KMS-11 (cell line): ENCODE data around the gene CHM.

Experiments used
- H2AFZ ChIP-seq: fragments of 200-600 bp; sonication (generic); 2 replicates; pipeline ENCODE4 v1.6.1; 2016; ENCODE audit warnings: antibody characterized with exemption, mixed run types, low read depth
- H3K27ac ChIP-seq: fragments of 200-600 bp; sonication (generic); 2 replicates; pipeline ENCODE4 v1.6.1; 2016; ENCODE audit warnings: mild to moderate bottlenecking, mixed run types
- H3K27me3 ChIP-seq: fragments of 200-600 bp; sonication (generic); 2 replicates; pipeline ENCODE4 v1.6.1; 2017; ENCODE audit warnings: mild to moderate bottlenecking, low read depth, mixed run types, moderate library complexity; ENCODE audit not compliant: insufficient read depth
- H3K36me3 ChIP-seq: fragments of 200-600 bp; sonication (generic); 2 replicates; pipeline ENCODE4 v1.6.1; 2017; ENCODE audit warnings: mild to moderate bottlenecking, mixed run types; ENCODE audit not compliant: insufficient read depth
- H3K4me1 ChIP-seq: fragments of 200-600 bp; sonication (generic); 2 replicates; pipeline ENCODE4 v1.6.1; 2016; ENCODE audit warnings: mild to moderate bottlenecking, low read depth, mixed run types; ENCODE audit not compliant: poor library complexity, severe bottlenecking
- H3K4me2 ChIP-seq: fragments of 200-600 bp; sonication (generic); 2 replicates; pipeline ENCODE4 v1.7.0; 2016; ENCODE audit warnings: mild to moderate bottlenecking, mixed run types
- H3K4me3 ChIP-seq: fragments of 200-600 bp; sonication (generic); IDR thresholded peaks from 2 replicates; pipeline ENCODE4 v1.6.1; 2017; ENCODE audit warnings: low read depth, low read length, mixed read lengths; ENCODE audit not compliant: insufficient read depth
- H3K79me2 ChIP-seq: fragments of 200-600 bp; sonication (generic); 2 replicates; pipeline ENCODE4 v1.6.1; 2016; ENCODE audit warnings: low read depth, mixed run types; ENCODE audit not compliant: insufficient read depth
- H3K9ac ChIP-seq: fragments of 200-600 bp; sonication (generic); 2 replicates; pipeline ENCODE4 v1.6.1; 2016; ENCODE audit warnings: mild to moderate bottlenecking, mixed run types
- H4K20me1 ChIP-seq: fragments of 200-600 bp; sonication (generic); 2 replicates; pipeline ENCODE4 v1.6.1; 2016; ENCODE audit warnings: mild to moderate bottlenecking, mixed run types; ENCODE audit not compliant: insufficient read depth
- TF ChIP-seq, protein P1 (sequence below): fragments of 200-600 bp; sonication (generic); conservative IDR thresholded peaks from 2 replicates; pipeline ENCODE4 v1.6.1; 2017; ENCODE audit warnings: low read depth, mild to moderate bottlenecking, antibody characterized with exemption, low read length, moderate library complexity, mixed read lengths

CHM gene

GRCh38 chrX:85994797-85995196 lies 52.6 kb downstream of the CHM start:
- Histone ChIP-seq H3K36me3 (no peaks in the 10 kb centered on the region), H4K20me1 (no peaks in the 10 kb centered on the region), H3K4me1 (no peaks in the 10 kb centered on the region), H3K4me3 (no peak overlapping the region), H3K27me3 (no peaks in the 10 kb centered on the region), H3K79me2 (no peaks in the 10 kb centered on the region; the same call in 1 of the 2 replicates), H3K4me2 (no peak overlapping the region), H2AFZ (no peak overlapping the region), H3K27ac (no peak overlapping the region), H3K9ac (no peak overlapping the region)
- TF ChIP-seq, protein P1, sequence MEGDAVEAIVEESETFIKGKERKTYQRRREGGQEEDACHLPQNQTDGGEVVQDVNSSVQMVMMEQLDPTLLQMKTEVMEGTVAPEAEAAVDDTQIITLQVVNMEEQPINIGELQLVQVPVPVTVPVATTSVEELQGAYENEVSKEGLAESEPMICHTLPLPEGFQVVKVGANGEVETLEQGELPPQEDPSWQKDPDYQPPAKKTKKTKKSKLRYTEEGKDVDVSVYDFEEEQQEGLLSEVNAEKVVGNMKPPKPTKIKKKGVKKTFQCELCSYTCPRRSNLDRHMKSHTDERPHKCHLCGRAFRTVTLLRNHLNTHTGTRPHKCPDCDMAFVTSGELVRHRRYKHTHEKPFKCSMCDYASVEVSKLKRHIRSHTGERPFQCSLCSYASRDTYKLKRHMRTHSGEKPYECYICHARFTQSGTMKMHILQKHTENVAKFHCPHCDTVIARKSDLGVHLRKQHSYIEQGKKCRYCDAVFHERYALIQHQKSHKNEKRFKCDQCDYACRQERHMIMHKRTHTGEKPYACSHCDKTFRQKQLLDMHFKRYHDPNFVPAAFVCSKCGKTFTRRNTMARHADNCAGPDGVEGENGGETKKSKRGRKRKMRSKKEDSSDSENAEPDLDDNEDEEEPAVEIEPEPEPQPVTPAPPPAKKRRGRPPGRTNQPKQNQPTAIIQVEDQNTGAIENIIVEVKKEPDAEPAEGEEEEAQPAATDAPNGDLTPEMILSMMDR: no peak

GRCh38 chrX:85994228-85994627 lies 53.1 kb downstream of the CHM start:
- Histone ChIP-seq H3K4me1 (no peaks in the 10 kb centered on the region), H3K27ac (no peak overlapping the region), H3K9ac (no peak overlapping the region), H3K4me2 (no peak overlapping the region), H4K20me1 (no peaks in the 10 kb centered on the region), H3K27me3 (no peaks in the 10 kb centered on the region), H3K36me3 (no peaks in the 10 kb centered on the region), H2AFZ (no peak overlapping the region), H3K79me2 (no peaks in the 10 kb centered on the region; the same call in 1 of the 2 replicates), H3K4me3 (no peak overlapping the region)
- TF ChIP-seq, protein P1: no peak

DNA sequence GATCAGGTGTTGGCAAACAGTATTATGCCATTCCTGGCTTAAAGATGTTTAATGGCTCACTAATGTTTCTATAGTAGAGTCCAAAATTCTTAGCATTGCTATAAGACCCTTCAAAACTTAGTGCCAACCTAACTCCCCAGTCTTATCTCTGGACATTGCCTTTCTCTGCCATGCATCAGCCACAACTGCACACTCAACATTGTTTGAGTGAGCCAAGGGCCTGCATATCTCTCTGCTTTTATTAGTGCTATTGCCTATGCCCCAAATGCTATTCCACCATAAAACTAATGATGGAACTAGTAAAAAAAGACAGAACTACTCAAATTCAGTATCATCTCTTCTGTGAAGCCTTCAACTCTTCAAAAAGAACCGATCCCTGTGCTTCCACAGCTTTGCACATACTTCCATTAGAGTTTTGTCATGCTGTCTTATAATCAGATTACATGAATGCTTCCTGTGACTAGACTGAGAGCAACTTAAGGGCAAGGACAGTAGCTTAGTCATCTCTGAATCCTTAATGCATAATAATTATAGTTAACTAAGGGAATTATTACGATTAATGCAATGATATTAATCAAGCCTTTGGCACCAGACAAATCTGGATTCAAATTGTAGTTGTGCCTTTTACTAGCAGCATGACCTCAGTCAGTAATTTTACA lies 53.7 kb downstream of the CHM start:
- Histone ChIP-seq H2AFZ (no peak overlapping the region), H3K27me3 (no peaks in the 10 kb centered on the region), H3K4me2 (no peak overlapping the region), H3K36me3 (no peaks in the 10 kb centered on the region), H3K79me2 (no peaks in the 10 kb centered on the region; the same call in 1 of the 2 replicates), H4K20me1 (no peaks in the 10 kb centered on the region), H3K4me1 (no peaks in the 10 kb centered on the region), H3K9ac (no peak overlapping the region), H3K27ac (no peak overlapping the region), H3K4me3 (no peak overlapping the region)
- TF ChIP-seq, protein P1: no peak

DNA sequence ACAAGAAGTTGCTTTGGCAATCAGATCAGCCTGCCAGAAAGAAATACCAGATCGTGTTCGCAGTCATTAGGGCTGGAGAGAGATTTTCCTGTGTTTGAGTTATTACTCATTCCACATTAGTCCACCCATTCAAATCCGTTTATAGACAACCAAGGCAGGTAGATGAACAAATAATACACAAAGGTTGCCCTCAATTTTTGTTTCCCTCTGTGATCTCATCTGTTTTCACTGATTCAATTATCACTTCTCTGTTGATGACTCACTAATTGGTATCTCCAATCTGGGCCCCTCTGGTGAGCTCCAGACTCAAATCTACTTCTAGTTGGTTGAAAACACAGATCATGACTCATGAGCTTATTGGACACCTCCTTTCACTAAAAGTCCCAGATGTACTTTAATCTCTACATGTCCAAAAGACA lies 54.5 kb downstream of the CHM start:
- Histone ChIP-seq H3K27ac (no peak overlapping the region), H3K4me1 (no peaks in the 10 kb centered on the region), H3K27me3 (no peaks in the 10 kb centered on the region), H3K36me3 (no peaks in the 10 kb centered on the region), H3K79me2 (no peaks in the 10 kb centered on the region; the same call in 1 of the 2 replicates), H3K9ac (no peak overlapping the region), H2AFZ (no peak overlapping the region), H3K4me3 (no peak overlapping the region), H3K4me2 (no peak overlapping the region), H4K20me1 (no peaks in the 10 kb centered on the region)
- TF ChIP-seq, protein P1: no peak
